ENCODE results near the gene ELMOD3.
A peak's percentile ranks its signal among the peaks of the same experiment; 100 is the strongest.
"Not testable (repeated sequence)": the region's sequence is repeated elsewhere in the genome, so short reads cannot be mapped to it uniquely, and the experiment has no call there.

The ELMOD3 gene

GRCh38 chr2:85376291-85377065 lies 21.9 kb downstream of the ELMOD3 start:
- no peak for DNase-seq (ENCODE audit: low read depth in 2 of 2)

GRCh38 chr2:85377083-85377482 lies 22.5 kb downstream of the ELMOD3 start:
- no peak for DNase-seq (ENCODE audit: low read depth in 2 of 2)

GRCh38 chr2:85378257-85378656 lies 23.7 kb downstream of the ELMOD3 start:
- DNase-seq (ENCODE audit: low read depth in 2 of 2): no peak

GRCh38 chr2:85380048-85380447 lies 25.5 kb downstream of the ELMOD3 start:
- no peak for DNase-seq (ENCODE audit: low read depth in 2 of 2)

GRCh38 chr2:85383151-85383550 lies 28.6 kb downstream of the ELMOD3 start:
- DNase-seq (ENCODE audit: low read depth in 2 of 2): not testable (repeated sequence)

- DNase-seq (ENCODE audit: low read depth in 2 of 2): no peak
These were observed 29.3 kb downstream of the ELMOD3 start for GRCh38 chr2:85383850-85384249.

GRCh38 chr2:85385746-85386145 lies 31.2 kb downstream of the ELMOD3 start:
- DNase-seq (ENCODE audit: low read depth in 2 of 2): no peak

GRCh38 chr2:85387754-85388153 lies 33.2 kb downstream of the ELMOD3 start:
- DNase-seq (ENCODE audit: low read depth in 2 of 2): no peak

- DNase-seq (ENCODE audit: low read depth in 2 of 2): no peak
These were observed 34.4 kb downstream of the ELMOD3 start for GRCh38 chr2:85388878-85389538.

- DNase-seq (ENCODE audit: low read depth in 2 of 2): peak; percentile 44 to 59
These were observed 36.5 kb downstream of the ELMOD3 start for GRCh38 chr2:85390941-85391669.

- no peak for DNase-seq (ENCODE audit: low read depth in 2 of 2)
These were observed 39.3 kb downstream of the ELMOD3 start for GRCh38 chr2:85393836-85394235.

- DNase-seq (ENCODE audit: low read depth in 2 of 2): no peak
These were observed 39.7 kb downstream of the ELMOD3 start for GRCh38 chr2:85394261-85394681.

GRCh38 chr2:85394976-85395375 lies 40.4 kb downstream of the ELMOD3 start:
- DNase-seq (ENCODE audit: low read depth in 2 of 2): no peak

GRCh38 chr2:85395912-85396475 lies 41.4 kb downstream of the ELMOD3 start:
- DNase-seq (ENCODE audit: low read depth in 2 of 2): no peak

GRCh38 chr2:85396531-85397470 lies 42.2 kb downstream of the ELMOD3 start:
- DNase-seq (ENCODE audit: low read depth in 2 of 2): no peak

GRCh38 chr2:85397925-85398331 lies 43.4 kb downstream of the ELMOD3 start:
- no peak for DNase-seq (ENCODE audit: low read depth in 2 of 2)

- DNase-seq (ENCODE audit: low read depth in 2 of 2): no peak
These were observed 44.0 kb downstream of the ELMOD3 start for GRCh38 chr2:85398426-85399182.

- no peak for DNase-seq (ENCODE audit: low read depth in 2 of 2)
These were observed 44.5 kb downstream of the ELMOD3 start for GRCh38 chr2:85399183-85399455.

GRCh38 chr2:85400023-85400422 lies 45.5 kb downstream of the ELMOD3 start:
- DNase-seq (ENCODE audit: low read depth in 2 of 2): no peak

- DNase-seq (ENCODE audit: low read depth in 2 of 2): no peak
These were observed 46.2 kb downstream of the ELMOD3 start for GRCh38 chr2:85400541-85401463.
